ENCODE measurements around the gene CCDC63.

CCDC63 gene

GRCh38 chr12:110883251-110883650, 36.5 kb downstream of the CCDC63 start:
- no peak for DNase-seq (ENCODE audit: low read depth)
- no peak overlapping the region for H3K4me3 ChIP-seq (ENCODE audit: low read depth, low read length)
- TF ChIP-seq CTCF (IDR thresholded peaks at IDR 0.05; ENCODE audit: low read depth, low read length, missing control alignments) = no peak
- in situ Hi-C loops (cut with HindIII; ENCODE audit: low sequenced_read_pairs) = no loop called here

- no peak overlapping the region for H3K4me3 ChIP-seq (ENCODE audit: low read depth, low read length)
- TF ChIP-seq CTCF (IDR thresholded peaks at IDR 0.05; ENCODE audit: low read depth, low read length, missing control alignments) = no peak
- DNase-seq (ENCODE audit: low read depth) = no peak
- in situ Hi-C loops (cut with HindIII; ENCODE audit: low sequenced_read_pairs) = no loop called here
Observed at GRCh38 chr12:110885152-110885840, 38.5 kb downstream of the CCDC63 start.

- DNase-seq (ENCODE audit: low read depth) = no peak
- in situ Hi-C loops (cut with HindIII; ENCODE audit: low sequenced_read_pairs) = no loop called here
- no peak overlapping the region for H3K4me3 ChIP-seq (ENCODE audit: low read depth, low read length)
- TF ChIP-seq CTCF (IDR thresholded peaks at IDR 0.05; ENCODE audit: low read depth, low read length, missing control alignments) = no peak
Observed at GRCh38 chr12:110888256-110888991, 41.6 kb downstream of the CCDC63 start.

GRCh38 chr12:110889361-110889760, 42.6 kb downstream of the CCDC63 start:
- DNase-seq (ENCODE audit: low read depth) = no peak
- TF ChIP-seq CTCF (IDR thresholded peaks at IDR 0.05; ENCODE audit: low read depth, low read length, missing control alignments) = no peak
- H3K4me3 ChIP-seq (ENCODE audit: low read depth, low read length) = no peak overlapping the region
- in situ Hi-C loops (cut with HindIII; ENCODE audit: low sequenced_read_pairs) = no loop called here

- no peak for DNase-seq (ENCODE audit: low read depth)
- TF ChIP-seq CTCF (IDR thresholded peaks at IDR 0.05; ENCODE audit: low read depth, low read length, missing control alignments) = no peak
- in situ Hi-C loops (cut with HindIII; ENCODE audit: low sequenced_read_pairs) = no loop called here
- no peak overlapping the region for H3K4me3 ChIP-seq (ENCODE audit: low read depth, low read length)
Observed at GRCh38 chr12:110893956-110894355, 47.2 kb downstream of the CCDC63 start.

GRCh38 chr12:110896559-110896958, 49.8 kb downstream of the CCDC63 start:
- in situ Hi-C loops (cut with HindIII; ENCODE audit: low sequenced_read_pairs) = no loop called here
- H3K4me3 ChIP-seq (ENCODE audit: low read depth, low read length) = no peak overlapping the region
- no peak for DNase-seq (ENCODE audit: low read depth)
- no peak for TF ChIP-seq CTCF (IDR thresholded peaks at IDR 0.05; ENCODE audit: low read depth, low read length, missing control alignments)
